GM12865 (cell line): Measurements from ENCODE around the gene TDRD9.

Source experiments
- DNase-seq: peaks from one replicate; pipeline ENCODE4 v3.0.0; 2010; ENCODE audit warnings: low read depth
- H3K4me3 ChIP-seq: 2 replicates; pipeline ENCODE4 v1.5.1; 2011; ENCODE audit warnings: mild to moderate bottlenecking, low read depth, low read length, control low read depth
- TF ChIP-seq, protein P1 (sequence below): IDR thresholded peaks from 2 replicates; pipeline ENCODE4 v1.5.1; 2011; ENCODE audit warnings: low read length, control low read depth, low read depth, inconsistent platforms; ENCODE audit not compliant: insufficient read depth; ENCODE audit errors: missing control alignments

TDRD9 gene

DNA sequence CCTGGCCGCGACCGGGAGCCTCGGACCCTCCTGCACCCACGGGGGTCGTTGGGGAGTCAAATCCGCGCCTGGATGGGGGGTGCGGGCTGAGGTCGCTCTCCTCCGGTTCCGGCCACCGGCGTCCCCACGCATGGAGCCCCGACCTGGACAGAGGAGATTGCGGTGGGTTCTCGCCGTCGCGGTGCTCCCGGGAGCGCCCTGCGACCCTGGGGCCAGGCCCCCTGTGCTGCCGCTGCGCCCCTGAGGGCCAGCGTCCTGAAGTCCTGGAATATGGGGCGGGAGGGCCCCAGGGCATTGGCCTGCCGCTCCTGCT is 157.6 kb downstream of the TDRD9 start:
- no peak for DNase-seq

GRCh38 chr14:104086210-104086660 is 158.0 kb downstream of the TDRD9 start:
- no peak for DNase-seq
- no peak overlapping the region for H3K4me3 ChIP-seq
- TF ChIP-seq, protein P1, sequence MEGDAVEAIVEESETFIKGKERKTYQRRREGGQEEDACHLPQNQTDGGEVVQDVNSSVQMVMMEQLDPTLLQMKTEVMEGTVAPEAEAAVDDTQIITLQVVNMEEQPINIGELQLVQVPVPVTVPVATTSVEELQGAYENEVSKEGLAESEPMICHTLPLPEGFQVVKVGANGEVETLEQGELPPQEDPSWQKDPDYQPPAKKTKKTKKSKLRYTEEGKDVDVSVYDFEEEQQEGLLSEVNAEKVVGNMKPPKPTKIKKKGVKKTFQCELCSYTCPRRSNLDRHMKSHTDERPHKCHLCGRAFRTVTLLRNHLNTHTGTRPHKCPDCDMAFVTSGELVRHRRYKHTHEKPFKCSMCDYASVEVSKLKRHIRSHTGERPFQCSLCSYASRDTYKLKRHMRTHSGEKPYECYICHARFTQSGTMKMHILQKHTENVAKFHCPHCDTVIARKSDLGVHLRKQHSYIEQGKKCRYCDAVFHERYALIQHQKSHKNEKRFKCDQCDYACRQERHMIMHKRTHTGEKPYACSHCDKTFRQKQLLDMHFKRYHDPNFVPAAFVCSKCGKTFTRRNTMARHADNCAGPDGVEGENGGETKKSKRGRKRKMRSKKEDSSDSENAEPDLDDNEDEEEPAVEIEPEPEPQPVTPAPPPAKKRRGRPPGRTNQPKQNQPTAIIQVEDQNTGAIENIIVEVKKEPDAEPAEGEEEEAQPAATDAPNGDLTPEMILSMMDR, result no peak

More for the DNA sequence above, 157.6 kb downstream of the TDRD9 start:
- H3K4me3 ChIP-seq, result no peak overlapping the region
- TF ChIP-seq, protein P1, result no peak

DNA sequence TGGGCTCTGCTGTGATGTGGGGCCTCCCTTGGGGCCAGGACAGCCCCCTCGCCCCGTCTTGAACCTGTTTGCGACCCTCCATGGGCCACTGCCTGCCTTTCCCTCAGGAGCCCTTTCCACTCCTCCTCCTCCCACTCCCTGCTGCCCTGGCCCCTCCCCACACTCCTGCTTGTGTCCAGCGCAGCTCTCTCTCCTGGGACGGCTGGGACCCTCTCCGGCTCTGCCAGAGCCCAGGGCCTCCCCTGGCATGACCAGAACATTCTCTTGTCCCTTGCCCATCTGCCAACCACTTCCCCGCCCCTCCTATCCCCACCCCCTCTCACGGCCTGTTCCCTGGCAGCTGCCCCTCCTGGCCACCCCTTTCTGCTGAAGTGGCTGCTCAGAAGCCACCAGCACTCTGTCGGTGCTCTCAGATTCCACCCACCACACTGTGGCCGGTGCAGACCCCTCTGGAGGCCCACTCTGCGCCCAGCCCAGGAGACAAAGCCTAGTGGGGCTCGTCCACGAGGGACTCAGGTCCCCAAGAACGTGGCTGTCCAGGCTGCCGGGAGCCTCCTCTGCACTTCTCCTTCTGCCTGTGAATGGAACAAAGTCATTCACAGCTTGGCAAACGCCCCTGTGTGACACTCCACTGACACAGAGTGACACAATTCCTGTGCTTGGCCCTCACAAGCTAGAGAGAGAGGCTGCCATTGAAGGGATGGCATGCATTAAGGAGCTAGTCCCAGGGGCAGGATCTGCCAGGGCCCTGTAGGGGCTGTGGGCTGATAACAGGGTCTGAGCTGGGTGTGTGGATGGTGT is 158.6 kb downstream of the TDRD9 start:
- H3K4me3 ChIP-seq, result no peak overlapping the region
- no peak for DNase-seq
- TF ChIP-seq, protein P1, result no peak

DNA sequence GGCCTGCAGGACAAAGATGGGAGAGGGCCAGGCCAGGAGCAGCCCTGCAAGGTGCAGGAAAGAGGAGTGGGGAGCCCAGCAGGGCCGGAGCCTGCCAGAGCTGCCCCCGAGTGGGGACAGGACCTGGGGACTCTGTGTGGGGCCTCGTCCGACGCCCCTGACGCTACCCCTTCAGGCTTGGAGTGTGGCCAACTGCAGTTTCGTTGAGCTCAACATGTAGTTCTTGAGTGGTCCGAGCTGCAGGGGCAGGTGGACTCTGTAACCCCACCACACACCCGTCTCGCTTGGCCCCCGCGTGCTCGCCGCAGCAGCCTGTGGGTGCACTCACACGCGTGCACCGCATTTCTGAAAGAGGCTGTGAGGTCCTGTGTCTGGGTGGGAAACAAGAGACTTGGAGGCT is 159.2 kb downstream of the TDRD9 start:
- no peak overlapping the region for H3K4me3 ChIP-seq
- TF ChIP-seq, protein P1, result no peak
- no peak for DNase-seq

- TF ChIP-seq, protein P1, result no peak
- no peak for DNase-seq
- H3K4me3 ChIP-seq, result no peak overlapping the region
These were observed 160.0 kb downstream of the TDRD9 start for GRCh38 chr14:104087981-104088850.

GRCh38 chr14:104090071-104090748 is 162.0 kb downstream of the TDRD9 start:
- TF ChIP-seq, protein P1, result no peak
- no peak for DNase-seq
- no peak overlapping the region for H3K4me3 ChIP-seq
